Lung (tissue), 12 donors: ENCODE results near the gene BBS9. TPM values are rescaled to one million over a fixed set of nuclear protein-coding genes. Genes with fewer than 3 reads are reported as not detected.

Experiments used
- ATAC-seq: fragments of 200-7000 bp; cut with Tn5 transposase; one replicate; pipeline ENCODE4 v1.9.1; 2020; ENCODE audit warnings: moderate number of reproducible peaks; ENCODE audit not compliant: insufficient read depth, low FRiP score
- DNase-seq, 3 donors: peaks; one replicate each; pipeline ENCODE4 v3.0.0-alpha.2; 2013 to 2017
- H3K27ac ChIP-seq, 2 donors: one replicate each; pipeline ENCODE4 v1.5.1; 2013; ENCODE audit warnings: mild to moderate bottlenecking in 2 of 2, moderate library complexity in 2 of 2, control low read depth in 1 of 2, inconsistent platforms in 1 of 2, low read depth in 1 of 2, low read length in 1 of 2
- H3K27me3 ChIP-seq, 3 donors: one replicate each; pipeline ENCODE4 v1.5.1; 2013; ENCODE audit warnings: low read length in 2 of 3; ENCODE audit not compliant: control insufficient read depth in 3 of 3, insufficient read depth in 3 of 3
- H3K36me3 ChIP-seq, 4 donors: one replicate each; pipeline ENCODE4 v1.5.1; 2013; ENCODE audit warnings: low read length in 4 of 4, mild to moderate bottlenecking in 1 of 4, moderate library complexity in 1 of 4; ENCODE audit not compliant: control insufficient read depth in 4 of 4, insufficient read depth in 4 of 4
- H3K4me1 ChIP-seq, 5 donors: one replicate each; pipeline ENCODE4 v1.5.1; 2013; ENCODE audit warnings: low read length in 5 of 5, mild to moderate bottlenecking in 2 of 5, moderate library complexity in 1 of 5; ENCODE audit not compliant: control insufficient read depth in 5 of 5, insufficient read depth in 5 of 5
- H3K4me3 ChIP-seq: one replicate; pipeline ENCODE4 v1.5.1; 2013; ENCODE audit warnings: mild to moderate bottlenecking, control low read depth, moderate library complexity
- H3K9ac ChIP-seq, 2 donors: one replicate each; pipeline ENCODE4 v1.5.1; 2013; ENCODE audit warnings: low read length in 2 of 2, control low read depth in 1 of 2; ENCODE audit not compliant: insufficient read depth in 1 of 2
- H3K9me3 ChIP-seq, 4 donors: one replicate each; pipeline ENCODE4 v1.5.1; 2013; ENCODE audit warnings: low read length in 3 of 4, mild to moderate bottlenecking in 1 of 4, moderate library complexity in 1 of 4; ENCODE audit not compliant: control insufficient read depth in 4 of 4, insufficient read depth in 3 of 4
- CTCF ChIP-seq: IDR thresholded peaks from 2 replicates; pipeline ENCODE4 v1.5.1; 2012; ENCODE audit warnings: mild to moderate bottlenecking; ENCODE audit errors: control extremely low read depth, extremely low read depth
- WGBS, 2 donors: extraction: QIAGEN DNeasy Blood & Tissue Kit; methylation state at CpG; one replicate each; pipeline ENCODE4 v1.1.7; 2013; 5-methylcytosine and 5-hydroxymethylcytosine counted together
- polyA plus RNA-seq, 2 donors: library from polyadenylated mRNA; stranded (reverse); fragments of 200-250 nt; gene quantifications; one replicate each; pipeline ENCODE4 v1.2.1, GENCODE V29; 2013
- total RNA-seq, 2 donors: library from RNA; depleted of rRNA in 1 of 2; stranded (reverse); fragments of >200 nt in 1 of 2; gene quantifications; one replicate each; pipeline ENCODE4 v1.2.1, GENCODE V29; 2014 to 2021
- donor health status: control.
- donor health status: control.
- donor health status: Bipolar disorder and iron deficiency.
- donor health status: healthy.
- donor health status: DM: yes; HTN: yes; CAD: no.

The BBS9 gene
- total and polyA plus RNA-seq, 4 donors = 3.5 to 65.0 (median 15.2) TPM

GRCh38 chr7:33155811-33156210, 26.4 kb downstream of the BBS9 start:
- no peak for ATAC-seq

GRCh38 chr7:33156441-33156840, 27.1 kb downstream of the BBS9 start:
- DNase-seq (no peak), ATAC-seq (no peak)
- Histone ChIP-seq H3K36me3 (no peaks in the 10 kb centered on the region), H3K9ac (no peak overlapping the region), H3K27ac (no peak overlapping the region), H3K9me3 (no peaks in the 10 kb centered on the region), H3K4me3 (no peak overlapping the region), H3K27me3 (no peaks in the 10 kb centered on the region), H3K4me1 (peaks cover 0 to 9% (median 0%) of the 10 kb centered on the region in 5 donors)
- 97 to 99% methylated on average over 2 of the region's 2 CpGs for WGBS, 2 donors
- TF ChIP-seq CTCF = no peak

More at GRCh38 chr7:33155811-33156210, 26.4 kb downstream of the BBS9 start:
- DNase-seq = no peak
- Histone ChIP-seq H3K27ac (no peak overlapping the region), H3K36me3 (no peaks in the 10 kb centered on the region), H3K27me3 (no peaks in the 10 kb centered on the region), H3K9ac (no peak overlapping the region), H3K9me3 (no peaks in the 10 kb centered on the region), H3K4me3 (no peak overlapping the region), H3K4me1 (peaks cover 0 to 9% (median 0%) of the 10 kb centered on the region in 5 donors)
- WGBS, 2 donors = 57 to 90% methylated on average over 2 of the region's 2 CpGs
- no peak for TF ChIP-seq CTCF

GRCh38 chr7:33157311-33157710, 27.9 kb downstream of the BBS9 start:
- 17 to 31% methylated on average over 1 of the region's 1 CpG for WGBS, 2 donors
- ATAC-seq (no peak), DNase-seq (peak in 1 of 3 donors; percentile 4)
- no peak overlapping the region for H3K4me3 ChIP-seq
- peaks cover 0 to 9% (median 0%) of the 10 kb centered on the region in 5 donors for H3K4me1 ChIP-seq
- no peaks in the 10 kb centered on the region for H3K9me3 ChIP-seq
- no peaks in the 10 kb centered on the region for H3K27me3 ChIP-seq
- no peaks in the 10 kb centered on the region for H3K36me3 ChIP-seq
- H3K27ac ChIP-seq = peak overlapping the region in 1 of 2 donors; percentile 45
- H3K9ac ChIP-seq = no peak overlapping the region
- no peak for TF ChIP-seq CTCF

- H3K4me3 ChIP-seq = no peak overlapping the region
- peaks cover 0 to 9% (median 0%) of the 10 kb centered on the region in 5 donors for H3K4me1 ChIP-seq
- no peak for TF ChIP-seq CTCF
- WGBS, 2 donors = 49 to 76% methylated on average over 2 of the region's 2 CpGs
- peak overlapping the region in 1 of 2 donors; percentile 9 for H3K27ac ChIP-seq
- DNase-seq = peak in 1 of 3 donors; percentile 2
- no peaks in the 10 kb centered on the region for H3K36me3 ChIP-seq
- no peak overlapping the region for H3K9ac ChIP-seq
- H3K9me3 ChIP-seq = no peaks in the 10 kb centered on the region
- ATAC-seq = no peak
- H3K27me3 ChIP-seq = no peaks in the 10 kb centered on the region
Observed at GRCh38 chr7:33157781-33158180, 28.4 kb downstream of the BBS9 start.
